Measurements from ENCODE around the gene ZC3H12D.

Gene ZC3H12D

GRCh38 chr6:149435919-149436586 lies 48.8 kb downstream of the ZC3H12D start:
- Histone ChIP-seq H3K27me3 (ENCODE audit: control insufficient read depth in 1 of 2, insufficient read depth in 2 of 2, low read length in 2 of 2) (no peaks in the 10 kb centered on the region), H3K4me1 (ENCODE audit: control insufficient read depth in 1 of 2, insufficient read depth in 2 of 2, low read length in 2 of 2) (peaks cover 0 to 3% of the 10 kb centered on the region in 2 donors), H3K36me3 (ENCODE audit: control insufficient read depth in 1 of 2, insufficient read depth in 2 of 2, low read length in 2 of 2) (no peaks in the 10 kb centered on the region), H3K9me3 (ENCODE audit: control insufficient read depth in 1 of 2, low read length in 2 of 2) (no peaks in the 10 kb centered on the region), H3K9ac (ENCODE audit: low read depth in 1 of 2, low read length in 2 of 2) (no peak overlapping the region), H3K4me3 (ENCODE audit: low read depth in 1 of 2, low read length in 2 of 2) (no peak overlapping the region), H3K27ac (ENCODE audit: low read depth, low read length) (no peak overlapping the region)

GRCh38 chr6:149433881-149434280 lies 50.9 kb downstream of the ZC3H12D start:
- no peak overlapping the region for H3K27ac ChIP-seq (ENCODE audit: low read depth, low read length)
- no peak overlapping the region for H3K4me3 ChIP-seq (ENCODE audit: low read depth in 1 of 2, low read length in 2 of 2)
- H3K9ac ChIP-seq (ENCODE audit: low read depth in 1 of 2, low read length in 2 of 2) = no peak overlapping the region
- H3K36me3 ChIP-seq (ENCODE audit: control insufficient read depth in 1 of 2, insufficient read depth in 2 of 2, low read length in 2 of 2) = no peaks in the 10 kb centered on the region
- H3K4me1 ChIP-seq (ENCODE audit: control insufficient read depth in 1 of 2, insufficient read depth in 2 of 2, low read length in 2 of 2) = peaks cover 0 to 3% of the 10 kb centered on the region in 2 donors
- H3K9me3 ChIP-seq (ENCODE audit: control insufficient read depth in 1 of 2, low read length in 2 of 2) = no peaks in the 10 kb centered on the region
- H3K27me3 ChIP-seq (ENCODE audit: control insufficient read depth in 1 of 2, insufficient read depth in 2 of 2, low read length in 2 of 2) = no peaks in the 10 kb centered on the region

GRCh38 chr6:149433405-149433804 lies 51.4 kb downstream of the ZC3H12D start:
- H3K27me3 ChIP-seq (ENCODE audit: control insufficient read depth in 1 of 2, insufficient read depth in 2 of 2, low read length in 2 of 2) = no peaks in the 10 kb centered on the region
- H3K36me3 ChIP-seq (ENCODE audit: control insufficient read depth in 1 of 2, insufficient read depth in 2 of 2, low read length in 2 of 2) = no peaks in the 10 kb centered on the region
- no peak overlapping the region for H3K9ac ChIP-seq (ENCODE audit: low read depth in 1 of 2, low read length in 2 of 2)
- no peak overlapping the region for H3K4me3 ChIP-seq (ENCODE audit: low read depth in 1 of 2, low read length in 2 of 2)
- peaks cover 0 to 3% of the 10 kb centered on the region in 2 donors for H3K4me1 ChIP-seq (ENCODE audit: control insufficient read depth in 1 of 2, insufficient read depth in 2 of 2, low read length in 2 of 2)
- no peak overlapping the region for H3K27ac ChIP-seq (ENCODE audit: low read depth, low read length)
- H3K9me3 ChIP-seq (ENCODE audit: control insufficient read depth in 1 of 2, low read length in 2 of 2) = no peaks in the 10 kb centered on the region

- H3K27ac ChIP-seq (ENCODE audit: low read depth, low read length) = no peak overlapping the region
- no peaks in the 10 kb centered on the region for H3K9me3 ChIP-seq (ENCODE audit: control insufficient read depth in 1 of 2, low read length in 2 of 2)
- peaks cover 0 to 3% of the 10 kb centered on the region in 2 donors for H3K4me1 ChIP-seq (ENCODE audit: control insufficient read depth in 1 of 2, insufficient read depth in 2 of 2, low read length in 2 of 2)
- no peak overlapping the region for H3K4me3 ChIP-seq (ENCODE audit: low read depth in 1 of 2, low read length in 2 of 2)
- H3K9ac ChIP-seq (ENCODE audit: low read depth in 1 of 2, low read length in 2 of 2) = no peak overlapping the region
- no peaks in the 10 kb centered on the region for H3K36me3 ChIP-seq (ENCODE audit: control insufficient read depth in 1 of 2, insufficient read depth in 2 of 2, low read length in 2 of 2)
- H3K27me3 ChIP-seq (ENCODE audit: control insufficient read depth in 1 of 2, insufficient read depth in 2 of 2, low read length in 2 of 2) = no peaks in the 10 kb centered on the region
Measured at GRCh38 chr6:149431905-149432775, 52.7 kb downstream of the ZC3H12D start.

GRCh38 chr6:149429427-149430360 lies 55.1 kb downstream of the ZC3H12D start:
- Histone ChIP-seq H3K4me1 (ENCODE audit: control insufficient read depth in 1 of 2, insufficient read depth in 2 of 2, low read length in 2 of 2) (peaks cover 0 to 3% of the 10 kb centered on the region in 2 donors), H3K4me3 (ENCODE audit: low read depth in 1 of 2, low read length in 2 of 2) (no peak overlapping the region), H3K9ac (ENCODE audit: low read depth in 1 of 2, low read length in 2 of 2) (no peak overlapping the region), H3K36me3 (ENCODE audit: control insufficient read depth in 1 of 2, insufficient read depth in 2 of 2, low read length in 2 of 2) (no peaks in the 10 kb centered on the region), H3K27me3 (ENCODE audit: control insufficient read depth in 1 of 2, insufficient read depth in 2 of 2, low read length in 2 of 2) (no peaks in the 10 kb centered on the region), H3K27ac (ENCODE audit: low read depth, low read length) (no peak overlapping the region), H3K9me3 (ENCODE audit: control insufficient read depth in 1 of 2, low read length in 2 of 2) (no peaks in the 10 kb centered on the region)

- no peak overlapping the region for H3K4me3 ChIP-seq (ENCODE audit: low read depth in 1 of 2, low read length in 2 of 2)
- no peaks in the 10 kb centered on the region for H3K36me3 ChIP-seq (ENCODE audit: control insufficient read depth in 1 of 2, insufficient read depth in 2 of 2, low read length in 2 of 2)
- no peak overlapping the region for H3K27ac ChIP-seq (ENCODE audit: low read depth, low read length)
- no peaks in the 10 kb centered on the region for H3K27me3 ChIP-seq (ENCODE audit: control insufficient read depth in 1 of 2, insufficient read depth in 2 of 2, low read length in 2 of 2)
- no peak overlapping the region for H3K9ac ChIP-seq (ENCODE audit: low read depth in 1 of 2, low read length in 2 of 2)
- H3K4me1 ChIP-seq (ENCODE audit: control insufficient read depth in 1 of 2, insufficient read depth in 2 of 2, low read length in 2 of 2) = peaks cover 0 to 3% of the 10 kb centered on the region in 2 donors
- H3K9me3 ChIP-seq (ENCODE audit: control insufficient read depth in 1 of 2, low read length in 2 of 2) = no peaks in the 10 kb centered on the region
Measured at GRCh38 chr6:149428606-149429005, 56.2 kb downstream of the ZC3H12D start.

GRCh38 chr6:149425754-149426153 lies 59.1 kb downstream of the ZC3H12D start:
- H3K27ac ChIP-seq (ENCODE audit: low read depth, low read length) = no peak overlapping the region
- H3K9ac ChIP-seq (ENCODE audit: low read depth in 1 of 2, low read length in 2 of 2) = no peak overlapping the region

GRCh38 chr6:149425224-149425623 lies 59.6 kb downstream of the ZC3H12D start:
- Histone ChIP-seq H3K27me3 (ENCODE audit: control insufficient read depth in 1 of 2, insufficient read depth in 2 of 2, low read length in 2 of 2) (no peaks in the 10 kb centered on the region), H3K9me3 (ENCODE audit: control insufficient read depth in 1 of 2, low read length in 2 of 2) (no peaks in the 10 kb centered on the region), H3K4me3 (ENCODE audit: low read depth in 1 of 2, low read length in 2 of 2) (no peak overlapping the region), H3K27ac (ENCODE audit: low read depth, low read length) (no peak overlapping the region), H3K4me1 (ENCODE audit: control insufficient read depth in 1 of 2, insufficient read depth in 2 of 2, low read length in 2 of 2) (no peaks in the 10 kb centered on the region), H3K9ac (ENCODE audit: low read depth in 1 of 2, low read length in 2 of 2) (no peak overlapping the region), H3K36me3 (ENCODE audit: control insufficient read depth in 1 of 2, insufficient read depth in 2 of 2, low read length in 2 of 2) (no peaks in the 10 kb centered on the region)

More at GRCh38 chr6:149425754-149426153, 59.1 kb downstream of the ZC3H12D start:
- H3K27me3 ChIP-seq (ENCODE audit: control insufficient read depth in 1 of 2, insufficient read depth in 2 of 2, low read length in 2 of 2) = no peaks in the 10 kb centered on the region
- H3K36me3 ChIP-seq (ENCODE audit: control insufficient read depth in 1 of 2, insufficient read depth in 2 of 2, low read length in 2 of 2) = no peaks in the 10 kb centered on the region
- H3K4me3 ChIP-seq (ENCODE audit: low read depth in 1 of 2, low read length in 2 of 2) = no peak overlapping the region
- no peaks in the 10 kb centered on the region for H3K4me1 ChIP-seq (ENCODE audit: control insufficient read depth in 1 of 2, insufficient read depth in 2 of 2, low read length in 2 of 2)
- no peaks in the 10 kb centered on the region for H3K9me3 ChIP-seq (ENCODE audit: control insufficient read depth in 1 of 2, low read length in 2 of 2)

GRCh38 chr6:149423964-149424440 lies 60.8 kb downstream of the ZC3H12D start:
- Histone ChIP-seq H3K36me3 (ENCODE audit: control insufficient read depth in 1 of 2, insufficient read depth in 2 of 2, low read length in 2 of 2) (no peaks in the 10 kb centered on the region), H3K9me3 (ENCODE audit: control insufficient read depth in 1 of 2, low read length in 2 of 2) (no peaks in the 10 kb centered on the region), H3K4me1 (ENCODE audit: control insufficient read depth in 1 of 2, insufficient read depth in 2 of 2, low read length in 2 of 2) (no peaks in the 10 kb centered on the region), H3K9ac (ENCODE audit: low read depth in 1 of 2, low read length in 2 of 2) (no peak overlapping the region), H3K27me3 (ENCODE audit: control insufficient read depth in 1 of 2, insufficient read depth in 2 of 2, low read length in 2 of 2) (no peaks in the 10 kb centered on the region), H3K4me3 (ENCODE audit: low read depth in 1 of 2, low read length in 2 of 2) (no peak overlapping the region), H3K27ac (ENCODE audit: low read depth, low read length) (no peak overlapping the region)
